ENCODE measurements around the gene ABCB10.
"Not testable (repeated sequence)": the region's sequence is repeated elsewhere in the genome, so short reads cannot be mapped to it uniquely, and the experiment has no call there.

- not testable (repeated sequence) for TF ChIP-seq CTCF (optimal IDR thresholded peaks at IDR 0.05 in 1 of 3, IDR thresholded peaks at IDR 0.05 in 1 of 3, conservative IDR thresholded peaks at IDR 0.05 in 1 of 3; ENCODE audit: extremely low read depth in 1 of 3, insufficient read depth in 2 of 3, low read length in 3 of 3); EZH2 (IDR thresholded peaks at IDR 0.05; ENCODE audit: low read length)
These were observed 46.9 kb downstream of the ABCB10 start for GRCh38 chr1:229511625-229512024.

All from keratinocyte (primary cell).